ENCODE data around the gene SLX4IP.
"Not testable (repeated sequence)": the region's sequence is repeated elsewhere in the genome, so short reads cannot be mapped to it uniquely, and the experiment has no call there.

Gene SLX4IP

GRCh38 chr20:10579942-10580341 lies 144.8 kb downstream of the SLX4IP start:
- DNase-seq, result no peak

GRCh38 chr20:10580700-10581099 lies 145.6 kb downstream of the SLX4IP start:
- no peak for DNase-seq

- DNase-seq, result peak; percentile 92
Observed at GRCh38 chr20:10581823-10582222, 146.7 kb downstream of the SLX4IP start.

GRCh38 chr20:10584371-10584770 lies 149.3 kb downstream of the SLX4IP start:
- DNase-seq, result peak; percentile 70

GRCh38 chr20:10585308-10585707 lies 150.2 kb downstream of the SLX4IP start:
- no peak for DNase-seq

- DNase-seq, result no peak
Observed at GRCh38 chr20:10586296-10586695, 151.2 kb downstream of the SLX4IP start.

- not testable (repeated sequence) for DNase-seq
Observed at GRCh38 chr20:10590446-10590845, 155.3 kb downstream of the SLX4IP start.

- DNase-seq, result no peak
Observed at GRCh38 chr20:10590950-10591671, 156.0 kb downstream of the SLX4IP start.

- DNase-seq, result peak; percentile 75
Observed at GRCh38 chr20:10591946-10592521, 156.9 kb downstream of the SLX4IP start.

- DNase-seq, result no peak
Observed at GRCh38 chr20:10594296-10594868, 159.3 kb downstream of the SLX4IP start.

- no peak for DNase-seq
Observed at GRCh38 chr20:10595266-10595665, 160.2 kb downstream of the SLX4IP start.

GRCh38 chr20:10595985-10596384 lies 160.9 kb downstream of the SLX4IP start:
- DNase-seq, result no peak

- DNase-seq, result peak; percentile 61
Observed at GRCh38 chr20:10596710-10597121, 161.6 kb downstream of the SLX4IP start.

GRCh38 chr20:10597637-10598036 lies 162.5 kb downstream of the SLX4IP start:
- no peak for DNase-seq

- no peak for DNase-seq
Observed at GRCh38 chr20:10602221-10602871, 167.2 kb downstream of the SLX4IP start.

- no peak for DNase-seq
Observed at GRCh38 chr20:10603378-10603777, 168.3 kb downstream of the SLX4IP start.

GRCh38 chr20:10603971-10604864 lies 169.1 kb downstream of the SLX4IP start:
- DNase-seq, result peak; percentile 93

GRCh38 chr20:10604865-10605440 lies 169.8 kb downstream of the SLX4IP start:
- no peak for DNase-seq

GRCh38 chr20:10605547-10606195 lies 170.6 kb downstream of the SLX4IP start:
- no peak for DNase-seq

- peak; percentile 89 for DNase-seq
Observed at GRCh38 chr20:10609276-10609675, 174.2 kb downstream of the SLX4IP start.

GRCh38 chr20:10609770-10610169 lies 174.7 kb downstream of the SLX4IP start:
- peak; percentile 58 for DNase-seq

GRCh38 chr20:10610251-10610650 lies 175.1 kb downstream of the SLX4IP start:
- no peak for DNase-seq
